ENCODE data around the gene SLC31A2.
A peak's percentile ranks its signal among the peaks of the same experiment; 100 is the strongest.

The SLC31A2 gene

GRCh38 chr9:113154946-113155345 lies 4.1 kb downstream of the SLC31A2 start:
- H3K79me2 ChIP-seq (ENCODE audit: insufficient read depth, low read depth) = no peaks in the 10 kb centered on the region
- no peak overlapping the region for H2AFZ ChIP-seq (ENCODE audit: low read depth)
- H3K9ac ChIP-seq = no peak overlapping the region
- H3K27ac ChIP-seq = no peak overlapping the region
- no peak overlapping the region for H3K4me2 ChIP-seq
- H3K4me1 ChIP-seq (ENCODE audit: low read depth, poor library complexity, severe bottlenecking) = peaks cover 52% of the 10 kb centered on the region
- TF ChIP-seq, protein P1, sequence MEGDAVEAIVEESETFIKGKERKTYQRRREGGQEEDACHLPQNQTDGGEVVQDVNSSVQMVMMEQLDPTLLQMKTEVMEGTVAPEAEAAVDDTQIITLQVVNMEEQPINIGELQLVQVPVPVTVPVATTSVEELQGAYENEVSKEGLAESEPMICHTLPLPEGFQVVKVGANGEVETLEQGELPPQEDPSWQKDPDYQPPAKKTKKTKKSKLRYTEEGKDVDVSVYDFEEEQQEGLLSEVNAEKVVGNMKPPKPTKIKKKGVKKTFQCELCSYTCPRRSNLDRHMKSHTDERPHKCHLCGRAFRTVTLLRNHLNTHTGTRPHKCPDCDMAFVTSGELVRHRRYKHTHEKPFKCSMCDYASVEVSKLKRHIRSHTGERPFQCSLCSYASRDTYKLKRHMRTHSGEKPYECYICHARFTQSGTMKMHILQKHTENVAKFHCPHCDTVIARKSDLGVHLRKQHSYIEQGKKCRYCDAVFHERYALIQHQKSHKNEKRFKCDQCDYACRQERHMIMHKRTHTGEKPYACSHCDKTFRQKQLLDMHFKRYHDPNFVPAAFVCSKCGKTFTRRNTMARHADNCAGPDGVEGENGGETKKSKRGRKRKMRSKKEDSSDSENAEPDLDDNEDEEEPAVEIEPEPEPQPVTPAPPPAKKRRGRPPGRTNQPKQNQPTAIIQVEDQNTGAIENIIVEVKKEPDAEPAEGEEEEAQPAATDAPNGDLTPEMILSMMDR (conservative IDR thresholded peaks at IDR 0.05; ENCODE audit: low read depth, low read length) = no peak
- H3K36me3 ChIP-seq (ENCODE audit: insufficient read depth) = no peaks in the 10 kb centered on the region
- H4K20me1 ChIP-seq (ENCODE audit: insufficient read depth) = no peaks in the 10 kb centered on the region
- H3K27me3 ChIP-seq (ENCODE audit: insufficient read depth, low read depth) = no peaks in the 10 kb centered on the region
- H3K4me3 ChIP-seq (IDR thresholded peaks at IDR 0.05; ENCODE audit: insufficient read depth, low read depth, low read length) = no peak overlapping the region

- Histone ChIP-seq H3K27me3 (ENCODE audit: insufficient read depth, low read depth) (no peaks in the 10 kb centered on the region), H3K36me3 (ENCODE audit: insufficient read depth) (no peaks in the 10 kb centered on the region), H4K20me1 (ENCODE audit: insufficient read depth) (no peaks in the 10 kb centered on the region), H3K4me3 (IDR thresholded peaks at IDR 0.05; ENCODE audit: insufficient read depth, low read depth, low read length) (no peak overlapping the region), H3K9ac (no peak overlapping the region), H2AFZ (ENCODE audit: low read depth) (no peak overlapping the region), H3K27ac (peak overlapping the region; percentile 0; the same call in 1 of the 2 replicates), H3K4me1 (ENCODE audit: low read depth, poor library complexity, severe bottlenecking) (peaks cover 45% of the 10 kb centered on the region), H3K79me2 (ENCODE audit: insufficient read depth, low read depth) (no peaks in the 10 kb centered on the region), H3K4me2 (no peak overlapping the region)
- TF ChIP-seq, protein P1 (conservative IDR thresholded peaks at IDR 0.05; ENCODE audit: low read depth, low read length) = no peak
Measured at GRCh38 chr9:113155911-113156588, 5.2 kb downstream of the SLC31A2 start.

DNA sequence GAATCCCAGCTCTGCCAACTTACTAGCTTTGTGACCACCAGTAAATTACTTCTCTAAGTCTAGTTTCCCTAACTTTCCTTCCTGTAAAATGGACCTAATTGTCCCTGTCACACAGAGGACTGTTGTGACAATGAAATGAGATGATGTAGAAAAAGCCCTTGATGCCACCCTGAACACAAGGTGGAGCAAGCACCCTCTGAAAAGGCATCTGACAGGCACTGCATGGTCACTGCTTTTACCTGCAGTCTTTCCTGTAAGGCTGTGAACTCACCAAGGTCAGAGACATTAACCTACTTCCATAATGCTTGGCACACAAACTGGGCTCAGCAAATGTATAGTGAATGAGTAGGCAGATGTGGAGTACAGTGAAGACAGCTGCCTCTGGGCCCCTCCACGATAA lies 6.1 kb downstream of the SLC31A2 start:
- no peak overlapping the region for H3K4me3 ChIP-seq (IDR thresholded peaks at IDR 0.05; ENCODE audit: insufficient read depth, low read depth, low read length)
- H3K79me2 ChIP-seq (ENCODE audit: insufficient read depth, low read depth) = no peaks in the 10 kb centered on the region
- H3K4me1 ChIP-seq (ENCODE audit: low read depth, poor library complexity, severe bottlenecking) = peaks cover 40% of the 10 kb centered on the region
- no peaks in the 10 kb centered on the region for H3K27me3 ChIP-seq (ENCODE audit: insufficient read depth, low read depth)
- H4K20me1 ChIP-seq (ENCODE audit: insufficient read depth) = no peaks in the 10 kb centered on the region
- H3K4me2 ChIP-seq = no peak overlapping the region
- TF ChIP-seq, protein P1 (conservative IDR thresholded peaks at IDR 0.05; ENCODE audit: low read depth, low read length) = no peak
- H2AFZ ChIP-seq (ENCODE audit: low read depth) = no peak overlapping the region
- no peaks in the 10 kb centered on the region for H3K36me3 ChIP-seq (ENCODE audit: insufficient read depth)
- H3K9ac ChIP-seq = no peak overlapping the region
- H3K27ac ChIP-seq = no peak overlapping the region

DNA sequence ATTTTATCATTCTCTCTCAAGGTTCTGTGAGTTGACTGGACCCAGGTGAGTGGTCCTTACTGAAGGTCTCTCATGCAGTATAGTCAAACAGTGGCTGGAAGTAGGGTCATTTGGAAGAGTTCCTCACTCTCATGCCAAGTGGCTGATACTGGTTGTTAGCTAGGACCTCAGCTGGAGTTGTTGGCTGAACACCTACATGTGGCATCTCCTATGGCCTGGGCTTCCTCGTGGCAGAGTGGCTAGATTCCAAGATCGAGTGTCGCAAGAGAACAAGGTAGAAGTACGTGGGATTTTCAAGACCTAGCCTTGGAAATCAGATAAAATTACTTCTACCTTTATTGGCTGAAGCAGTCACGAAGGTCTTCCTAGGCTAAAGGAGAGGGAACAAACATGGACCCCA lies 7.6 kb downstream of the SLC31A2 start:
- no peaks in the 10 kb centered on the region for H3K79me2 ChIP-seq (ENCODE audit: insufficient read depth, low read depth)
- H3K4me1 ChIP-seq (ENCODE audit: low read depth, poor library complexity, severe bottlenecking) = peaks cover 24% of the 10 kb centered on the region
- no peaks in the 10 kb centered on the region for H4K20me1 ChIP-seq (ENCODE audit: insufficient read depth)
- H3K9ac ChIP-seq = no peak overlapping the region
- TF ChIP-seq, protein P1 (conservative IDR thresholded peaks at IDR 0.05; ENCODE audit: low read depth, low read length) = no peak
- no peak overlapping the region for H2AFZ ChIP-seq (ENCODE audit: low read depth)
- no peak overlapping the region for H3K27ac ChIP-seq
- H3K4me3 ChIP-seq (IDR thresholded peaks at IDR 0.05; ENCODE audit: insufficient read depth, low read depth, low read length) = no peak overlapping the region
- no peak overlapping the region for H3K4me2 ChIP-seq
- H3K27me3 ChIP-seq (ENCODE audit: insufficient read depth, low read depth) = no peaks in the 10 kb centered on the region
- H3K36me3 ChIP-seq (ENCODE audit: insufficient read depth) = no peaks in the 10 kb centered on the region
